ENCODE measurements around the gene HEATR5A.
"Not testable (repeated sequence)": the region's sequence is repeated elsewhere in the genome, so short reads cannot be mapped to it uniquely, and the experiment has no call there.

HEATR5A gene

DNA sequence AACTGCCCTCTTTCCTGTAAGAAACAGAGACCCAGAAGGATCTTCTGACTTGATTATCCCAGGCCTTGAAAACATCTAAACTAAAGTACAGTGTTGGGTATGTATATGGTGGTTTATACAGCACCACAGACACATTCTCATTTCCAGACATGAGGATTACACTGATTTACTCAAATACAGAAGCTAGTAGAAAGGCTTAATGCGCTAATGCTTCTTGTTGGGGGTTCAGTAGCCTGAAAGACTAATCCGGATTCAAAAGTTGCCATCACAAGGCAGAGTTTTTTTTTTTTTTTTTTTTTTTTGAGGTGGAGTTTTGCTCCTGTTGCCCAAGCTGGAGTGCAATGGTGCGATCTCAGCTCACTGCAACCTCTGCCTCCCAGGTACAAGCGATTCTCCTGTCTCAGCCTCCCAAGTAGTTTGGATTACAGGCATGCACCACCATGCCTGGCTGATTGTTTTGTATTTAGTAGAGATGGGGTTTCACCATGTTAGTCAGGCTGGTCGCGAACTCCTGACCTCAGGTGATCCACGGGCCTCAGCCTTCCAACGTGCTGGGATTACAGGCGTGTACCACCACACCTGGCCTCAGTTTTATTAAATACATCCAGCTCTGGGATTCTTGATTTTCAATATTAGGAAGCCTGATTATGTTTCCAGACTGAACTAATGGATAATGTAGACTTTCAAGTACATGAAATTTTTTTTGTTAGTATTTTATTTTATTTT, 166.4 kb downstream of the HEATR5A start:
- DNase-seq = no peak

DNA sequence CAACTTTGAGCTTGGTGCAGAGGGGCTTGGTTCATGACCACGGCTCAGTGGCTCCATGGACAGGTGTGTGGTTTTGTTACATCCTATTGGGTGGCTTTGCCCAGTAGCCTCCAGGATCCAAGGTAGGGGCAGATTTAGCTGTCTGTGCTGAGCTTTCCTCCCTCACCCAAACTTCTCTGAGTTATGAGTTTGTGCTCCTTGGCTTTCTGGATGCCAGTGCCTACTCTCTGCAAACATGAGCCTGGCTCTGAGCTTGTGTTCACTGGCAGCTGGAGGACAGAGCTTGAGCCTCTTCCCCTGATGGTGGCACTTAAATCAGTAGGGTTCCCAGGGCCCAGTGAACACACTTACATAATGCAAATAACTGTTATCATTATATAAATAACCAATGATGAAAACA, 167.5 kb downstream of the HEATR5A start:
- no peak for DNase-seq

DNA sequence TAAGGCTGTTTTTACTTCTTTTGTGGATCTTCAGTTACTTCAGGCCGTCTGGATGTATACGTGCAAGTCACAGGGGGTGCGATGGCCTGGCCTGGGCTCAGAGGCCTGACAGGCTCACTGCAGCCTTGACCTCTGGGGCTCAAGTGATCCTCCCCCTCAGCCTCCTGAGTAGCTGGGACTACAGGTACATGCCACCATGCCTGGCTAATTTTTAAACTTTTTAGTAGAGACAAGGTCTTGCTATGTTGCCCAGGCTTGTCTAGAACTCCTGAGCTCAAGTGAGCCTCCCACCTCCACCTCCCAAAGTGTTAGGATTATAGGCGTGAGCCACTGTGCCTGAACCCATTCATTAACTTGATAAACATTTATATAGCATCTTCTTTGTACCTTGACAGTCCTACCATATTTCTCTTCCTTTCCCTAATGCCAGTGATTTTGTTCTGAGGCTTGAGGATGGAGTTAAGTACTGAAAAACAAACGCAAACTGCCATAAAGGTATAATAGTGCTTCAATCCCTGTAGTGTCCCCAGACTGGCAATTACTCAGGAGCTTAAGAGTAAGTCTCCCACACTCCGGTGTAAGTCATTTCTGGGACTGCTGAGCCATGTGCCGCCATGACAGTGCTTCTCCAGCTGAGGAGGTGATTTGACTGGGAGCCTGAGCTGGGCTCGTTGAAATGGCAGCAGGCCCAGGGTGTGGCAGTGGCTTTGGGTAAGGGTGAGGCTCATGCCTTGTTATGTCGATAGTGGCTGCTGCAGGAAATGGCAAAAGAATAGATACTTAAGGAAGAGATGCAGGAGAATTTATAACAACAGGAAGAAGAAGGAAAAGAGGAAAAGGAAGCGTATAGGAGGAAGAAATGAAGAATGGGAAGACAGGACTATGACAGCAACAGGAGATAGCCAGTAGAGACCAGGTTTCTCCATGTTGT, 169.1 kb downstream of the HEATR5A start:
- no peak for DNase-seq

DNA sequence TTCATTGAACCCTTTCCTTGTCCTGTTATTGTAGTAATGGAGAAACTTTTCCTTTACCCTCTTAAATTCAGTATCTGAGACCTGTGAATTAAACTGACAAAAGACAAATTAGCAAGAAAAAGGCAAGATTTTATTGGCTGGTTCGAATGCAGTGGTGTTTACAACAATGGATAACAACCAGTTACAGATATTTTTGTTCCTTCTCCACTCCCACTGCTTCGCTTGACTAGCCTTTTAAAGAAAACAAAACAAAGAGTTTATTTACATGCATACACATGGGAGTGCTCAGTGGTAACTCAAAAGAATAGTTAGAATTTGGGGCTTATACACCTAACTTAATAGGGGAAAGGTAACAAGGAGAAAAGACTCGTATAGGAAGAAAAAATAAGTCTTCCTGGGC, 175.7 kb downstream of the HEATR5A start:
- no peak for DNase-seq

DNA sequence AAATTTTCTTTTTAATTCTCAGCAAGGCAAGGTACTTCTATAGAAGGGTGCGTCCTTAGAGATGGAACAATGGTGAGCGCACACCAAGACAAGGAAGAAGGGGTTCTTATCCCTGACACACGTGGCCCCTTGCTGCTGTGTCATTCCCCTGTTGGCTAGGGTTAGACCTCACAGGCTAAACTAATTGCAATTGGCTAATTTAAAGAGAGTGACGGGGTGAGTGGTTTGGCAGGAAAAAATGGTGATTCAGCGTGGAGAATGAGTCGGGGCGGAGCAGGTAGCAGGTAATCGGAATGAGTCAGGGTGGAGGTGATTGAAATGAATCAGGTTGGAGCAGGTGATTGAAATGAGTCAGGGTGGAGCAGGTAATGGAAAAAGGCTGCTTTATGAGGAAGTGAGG, 176.5 kb downstream of the HEATR5A start:
- DNase-seq = no peak

DNA sequence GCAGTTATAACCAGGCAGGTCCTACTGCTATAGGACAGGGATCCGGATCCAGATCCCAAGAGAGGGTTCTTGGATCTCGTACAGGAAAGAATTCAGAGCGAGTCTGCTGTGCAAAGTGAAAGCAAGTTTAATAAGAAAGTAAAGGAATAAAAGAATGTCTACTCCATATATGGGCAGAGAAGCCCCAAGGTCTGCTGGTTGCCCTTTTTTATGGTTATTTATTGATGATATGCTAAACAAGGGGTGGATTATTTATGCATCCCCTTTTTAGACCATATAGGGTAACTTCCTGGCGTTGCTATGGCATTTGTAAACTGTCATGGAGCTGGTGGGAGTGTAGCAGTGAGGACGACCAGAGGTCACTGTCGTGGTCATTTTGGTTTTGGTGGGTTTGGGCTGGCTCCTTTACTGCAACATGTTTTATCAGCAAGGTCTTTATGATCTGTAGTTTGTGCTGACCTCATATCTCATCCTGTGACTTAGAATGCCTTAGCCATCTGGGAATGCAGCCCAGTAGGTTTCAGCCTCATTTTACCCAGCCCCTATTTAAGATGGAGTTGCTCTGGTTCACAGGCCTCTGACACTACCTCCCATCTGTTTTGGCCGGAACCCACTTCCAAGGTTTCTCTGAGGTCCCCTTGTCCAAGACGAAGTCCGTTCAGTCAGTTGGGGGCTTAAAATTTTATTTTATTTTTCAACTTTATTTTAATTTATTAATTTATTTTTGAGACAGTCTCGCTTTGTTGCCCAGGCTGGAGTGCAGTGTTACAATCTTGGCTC, 178.0 kb downstream of the HEATR5A start:
- DNase-seq = not testable (repeated sequence)

Measured in NCI-H2081 (cell line).